B cell (primary cell): ENCODE data around the gene TIMM17A.

Source experiments
- CTCF ChIP-seq: fragments of 200-600 bp; IDR thresholded peaks from one replicate; pipeline ENCODE4 v1.8.0; 2022; ENCODE audit warnings: antibody characterized with exemption, mild to moderate bottlenecking
- EZH2 ChIP-seq: IDR thresholded peaks from 2 replicates; pipeline ENCODE4 v1.6.1; 2012; ENCODE audit warnings: borderline replicate concordance, low read depth, mild to moderate bottlenecking, moderate library complexity, low read length; ENCODE audit not compliant: insufficient read depth, poor library complexity, severe bottlenecking

- TF ChIP-seq CTCF (no peak), EZH2 (no peak)
Observed at GRCh38 chr1:201907621-201908020, 47.7 kb upstream of the TIMM17A start.
